AG09319 (cell line): Measurements from ENCODE around the gene ZNF208.

Experiments used
- DNase-seq: peaks from one replicate; pipeline ENCODE4 v3.0.0-alpha.2; 2010; ENCODE audit warnings: low read depth; ENCODE audit errors: extremely low read depth
- TF ChIP-seq, protein P1 (sequence below): IDR thresholded peaks from 2 replicates; pipeline ENCODE4 v1.5.1; 2011; ENCODE audit warnings: low read depth, mild to moderate bottlenecking, inconsistent platforms, low read length, moderate library complexity

The ZNF208 gene

DNA sequence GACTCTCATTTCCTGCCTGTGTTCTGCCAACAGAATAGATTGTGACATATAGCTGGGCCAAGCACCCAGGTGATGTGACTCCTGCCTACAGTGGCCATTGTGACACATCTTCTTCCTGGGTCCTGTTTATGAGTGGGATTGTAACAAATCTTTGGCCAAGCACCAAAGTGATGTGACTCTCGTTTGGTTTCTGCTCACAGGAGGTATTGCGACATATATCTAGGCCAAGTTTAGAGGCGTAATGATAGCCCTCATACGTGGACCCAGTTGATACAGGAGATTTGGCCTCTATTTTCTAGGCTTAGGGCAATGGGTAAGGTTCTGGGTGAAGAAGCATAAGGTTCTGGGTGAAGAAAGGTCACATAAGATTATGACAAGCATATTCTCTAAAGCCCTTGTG is 76.2 kb downstream of the ZNF208 start:
- no peak for DNase-seq
- TF ChIP-seq, protein P1, sequence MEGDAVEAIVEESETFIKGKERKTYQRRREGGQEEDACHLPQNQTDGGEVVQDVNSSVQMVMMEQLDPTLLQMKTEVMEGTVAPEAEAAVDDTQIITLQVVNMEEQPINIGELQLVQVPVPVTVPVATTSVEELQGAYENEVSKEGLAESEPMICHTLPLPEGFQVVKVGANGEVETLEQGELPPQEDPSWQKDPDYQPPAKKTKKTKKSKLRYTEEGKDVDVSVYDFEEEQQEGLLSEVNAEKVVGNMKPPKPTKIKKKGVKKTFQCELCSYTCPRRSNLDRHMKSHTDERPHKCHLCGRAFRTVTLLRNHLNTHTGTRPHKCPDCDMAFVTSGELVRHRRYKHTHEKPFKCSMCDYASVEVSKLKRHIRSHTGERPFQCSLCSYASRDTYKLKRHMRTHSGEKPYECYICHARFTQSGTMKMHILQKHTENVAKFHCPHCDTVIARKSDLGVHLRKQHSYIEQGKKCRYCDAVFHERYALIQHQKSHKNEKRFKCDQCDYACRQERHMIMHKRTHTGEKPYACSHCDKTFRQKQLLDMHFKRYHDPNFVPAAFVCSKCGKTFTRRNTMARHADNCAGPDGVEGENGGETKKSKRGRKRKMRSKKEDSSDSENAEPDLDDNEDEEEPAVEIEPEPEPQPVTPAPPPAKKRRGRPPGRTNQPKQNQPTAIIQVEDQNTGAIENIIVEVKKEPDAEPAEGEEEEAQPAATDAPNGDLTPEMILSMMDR = no peak

GRCh38 chr19:21934131-21934530 is 76.6 kb downstream of the ZNF208 start:
- TF ChIP-seq, protein P1 = no peak
- no peak for DNase-seq

DNA sequence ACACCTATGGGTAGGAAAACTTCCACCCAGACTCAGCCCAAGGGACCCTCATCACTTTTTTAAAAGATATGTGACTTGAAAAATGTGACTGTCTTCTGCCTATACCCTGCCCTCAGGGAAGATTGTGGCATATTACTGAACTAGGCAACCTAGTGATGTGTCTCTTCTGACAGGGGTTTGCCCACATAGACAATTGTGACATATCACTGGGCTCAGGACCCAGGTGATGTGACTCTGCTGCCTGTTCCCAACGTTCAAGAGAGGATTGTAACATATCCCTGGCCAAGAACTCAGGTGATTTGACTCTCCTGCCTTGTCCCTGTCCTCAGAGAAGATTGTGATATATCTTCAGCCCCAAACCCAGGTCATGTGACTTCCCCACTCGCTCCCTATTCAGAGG is 88.5 kb downstream of the ZNF208 start:
- no peak for DNase-seq
- TF ChIP-seq, protein P1 = no peak

DNA sequence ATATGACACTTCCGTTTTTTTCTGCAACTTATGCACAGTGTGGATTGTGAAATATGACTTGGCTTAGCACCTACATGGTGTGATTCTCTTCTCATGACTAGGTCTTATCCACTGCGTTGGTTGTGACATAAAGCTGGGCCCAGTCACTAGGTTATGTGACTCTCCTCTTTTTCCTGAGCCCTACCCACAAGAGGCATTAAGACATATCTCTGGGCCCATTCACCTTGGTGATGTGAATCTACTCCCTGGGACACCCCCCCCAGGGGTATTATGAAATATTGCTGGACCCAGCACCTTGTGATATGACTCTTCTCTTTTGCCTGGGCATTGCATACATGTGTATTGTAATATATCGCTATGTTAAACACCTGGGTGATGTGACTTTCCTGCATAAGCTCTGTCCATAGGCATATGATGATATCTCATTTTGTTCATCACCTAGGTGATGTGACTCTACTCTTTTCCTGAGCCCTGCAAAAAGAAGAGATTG is 89.0 kb downstream of the ZNF208 start:
- TF ChIP-seq, protein P1 = no peak
- DNase-seq = no peak

GRCh38 chr19:21915411-21915810 is 95.3 kb downstream of the ZNF208 start:
- no peak for DNase-seq
- TF ChIP-seq, protein P1 = no peak

- TF ChIP-seq, protein P1 = no peak
- no peak for DNase-seq
Observed at GRCh38 chr19:21912654-21913053, 98.1 kb downstream of the ZNF208 start.

GRCh38 chr19:21910318-21910717 is 100.4 kb downstream of the ZNF208 start:
- no peak for DNase-seq
- TF ChIP-seq, protein P1 = no peak
